SU-DHL-6 (cell line): Measurements from ENCODE around the gene CDC25C.

Experiments used
- EZH2phosphoT487 ChIP-seq: fragments of 200-600 bp; sonication (generic), shearing (Covaris generic); conservative IDR thresholded peaks from 2 replicates; pipeline ENCODE4 v1.6.1; 2018; ENCODE audit warnings: mild to moderate bottlenecking, antibody characterized with exemption, low read length, moderate library complexity, mixed read lengths
- TF ChIP-seq, protein P1 (sequence below): fragments of 200-600 bp; sonication (generic); IDR thresholded peaks from one replicate; pipeline ENCODE4 v1.5.1; 2017; ENCODE audit warnings: antibody characterized with exemption, mild to moderate bottlenecking, low read length, moderate library complexity; ENCODE audit not compliant: insufficient read depth, poor library complexity, severe bottlenecking

DNA sequence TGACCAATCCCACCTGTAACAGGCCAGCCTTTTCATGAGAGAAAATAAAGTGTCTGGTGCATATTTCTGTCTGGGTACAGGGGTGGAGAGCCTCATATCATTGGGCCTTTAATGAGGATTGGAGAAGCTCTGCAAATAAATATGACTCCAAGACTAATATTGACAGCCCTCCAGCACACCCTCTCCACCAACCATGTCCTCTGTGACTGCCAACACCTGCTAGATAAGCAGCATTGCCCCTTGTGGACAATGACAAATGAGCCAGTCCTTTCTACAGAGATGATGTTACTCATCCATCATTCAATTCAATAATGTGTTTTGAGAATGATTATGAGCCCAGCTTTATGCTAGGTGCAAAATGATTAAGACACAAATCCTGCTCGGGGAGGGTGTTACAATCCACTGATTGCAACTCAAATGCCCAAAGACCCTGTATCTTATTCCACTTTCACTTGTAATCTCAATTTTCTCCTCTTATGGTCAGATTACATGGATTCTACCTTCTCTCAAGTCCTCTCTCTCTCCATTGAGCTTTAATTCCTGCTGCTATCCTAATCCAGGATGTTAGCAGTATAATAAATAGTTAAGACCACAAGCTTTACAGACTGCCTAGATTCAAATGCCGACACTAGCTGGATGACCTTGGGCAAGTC lies 55.1 kb downstream of the CDC25C start:
- TF ChIP-seq, protein P1, sequence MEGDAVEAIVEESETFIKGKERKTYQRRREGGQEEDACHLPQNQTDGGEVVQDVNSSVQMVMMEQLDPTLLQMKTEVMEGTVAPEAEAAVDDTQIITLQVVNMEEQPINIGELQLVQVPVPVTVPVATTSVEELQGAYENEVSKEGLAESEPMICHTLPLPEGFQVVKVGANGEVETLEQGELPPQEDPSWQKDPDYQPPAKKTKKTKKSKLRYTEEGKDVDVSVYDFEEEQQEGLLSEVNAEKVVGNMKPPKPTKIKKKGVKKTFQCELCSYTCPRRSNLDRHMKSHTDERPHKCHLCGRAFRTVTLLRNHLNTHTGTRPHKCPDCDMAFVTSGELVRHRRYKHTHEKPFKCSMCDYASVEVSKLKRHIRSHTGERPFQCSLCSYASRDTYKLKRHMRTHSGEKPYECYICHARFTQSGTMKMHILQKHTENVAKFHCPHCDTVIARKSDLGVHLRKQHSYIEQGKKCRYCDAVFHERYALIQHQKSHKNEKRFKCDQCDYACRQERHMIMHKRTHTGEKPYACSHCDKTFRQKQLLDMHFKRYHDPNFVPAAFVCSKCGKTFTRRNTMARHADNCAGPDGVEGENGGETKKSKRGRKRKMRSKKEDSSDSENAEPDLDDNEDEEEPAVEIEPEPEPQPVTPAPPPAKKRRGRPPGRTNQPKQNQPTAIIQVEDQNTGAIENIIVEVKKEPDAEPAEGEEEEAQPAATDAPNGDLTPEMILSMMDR = no peak
- no peak for TF ChIP-seq EZH2phosphoT487
